Muscle of arm (tissue), 12 donors: Measurements from ENCODE around the gene IGLL5. TPM values are rescaled to one million over a fixed set of nuclear protein-coding genes. Genes with fewer than 3 reads are reported as not detected.

Experiments
- DNase-seq: peaks from one replicate; pipeline ENCODE4 v3.0.0-alpha.2; 2013
- polyA plus RNA-seq, 12 donors: library from polyadenylated mRNA; unstranded; fragments of 120-200 nt; gene quantifications; one replicate each; pipeline ENCODE4 v1.2.1, GENCODE V29; 2013; ENCODE audit not compliant: insufficient read length in 12 of 12

Gene IGLL5
- polyA plus RNA-seq, 12 donors = 0.27 to 2.6 (median 0.67) TPM; not detected in 8

DNA sequence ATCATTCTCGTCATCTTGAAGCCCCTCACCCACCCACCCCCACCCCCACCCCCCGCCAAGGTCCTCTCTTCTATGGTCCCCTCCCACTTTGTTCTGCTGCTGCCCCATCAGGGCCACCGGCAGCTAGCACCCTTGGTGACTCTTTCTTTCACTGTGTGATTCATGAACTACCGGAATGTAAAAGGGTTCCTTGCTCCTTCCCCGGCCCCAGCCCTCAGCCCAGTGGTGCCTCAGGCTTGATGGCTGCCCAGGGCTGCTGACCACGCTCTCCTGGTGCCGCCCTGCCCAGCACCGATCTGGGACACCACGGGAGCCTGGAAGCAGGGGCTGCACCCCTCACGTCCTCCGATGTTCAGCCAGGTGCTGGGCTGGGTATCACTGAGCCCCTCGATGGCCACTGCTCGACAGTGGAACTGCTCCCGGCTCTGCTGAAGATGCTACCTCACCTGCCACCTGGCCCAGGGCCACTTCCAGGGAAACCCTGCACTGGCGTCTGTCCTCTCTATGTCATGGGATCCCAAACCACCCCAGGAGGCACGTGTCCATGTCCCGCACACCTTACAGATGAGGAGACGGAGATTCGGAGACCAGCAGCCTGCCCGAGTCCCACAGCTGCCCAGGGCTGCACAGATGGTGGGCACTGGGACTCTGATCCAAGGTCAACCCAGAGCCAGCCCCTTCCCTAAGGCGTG lies 39.7 kb downstream of the IGLL5 start:
- DNase-seq = no peak

DNA sequence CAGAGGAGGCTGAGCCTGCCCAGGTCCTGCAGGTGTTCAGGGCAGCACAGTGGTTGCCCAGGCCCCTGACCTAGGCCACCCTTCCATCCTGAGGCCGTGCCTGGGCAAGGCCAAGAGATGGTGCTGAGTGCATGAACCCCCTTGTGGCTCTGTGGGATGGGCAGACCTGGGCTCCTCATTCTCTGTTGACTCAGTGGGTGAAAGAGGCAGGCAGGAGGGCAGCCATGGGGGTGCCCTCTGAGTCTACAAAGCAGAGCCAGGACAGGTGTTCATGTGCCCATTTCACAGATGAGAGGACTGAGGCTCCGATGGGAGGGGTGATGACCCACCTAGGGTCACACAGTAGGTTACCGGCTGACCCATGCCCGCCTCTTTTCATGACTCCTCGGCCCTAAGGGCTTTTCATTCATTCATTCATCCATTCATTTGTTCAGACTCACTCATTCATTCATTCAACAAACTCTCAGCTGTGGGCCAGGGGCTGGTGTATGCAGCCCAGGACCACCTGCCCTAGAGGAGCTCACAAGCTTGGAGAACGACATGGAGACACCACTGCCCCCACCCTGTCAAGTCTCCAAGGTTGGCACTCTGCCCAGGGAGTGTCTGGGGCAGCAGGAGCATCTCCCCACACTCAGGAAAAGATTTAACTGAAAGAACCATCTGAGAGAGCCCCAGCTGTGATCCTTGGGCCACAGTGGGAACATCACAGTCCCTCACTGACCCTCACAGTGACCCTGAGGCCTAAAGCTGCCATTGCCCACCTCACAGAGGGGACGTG lies 40.5 kb downstream of the IGLL5 start:
- no peak for DNase-seq

GRCh38 chr22:22928666-22929380 lies 41.2 kb downstream of the IGLL5 start:
- DNase-seq = peak; percentile 14

DNA sequence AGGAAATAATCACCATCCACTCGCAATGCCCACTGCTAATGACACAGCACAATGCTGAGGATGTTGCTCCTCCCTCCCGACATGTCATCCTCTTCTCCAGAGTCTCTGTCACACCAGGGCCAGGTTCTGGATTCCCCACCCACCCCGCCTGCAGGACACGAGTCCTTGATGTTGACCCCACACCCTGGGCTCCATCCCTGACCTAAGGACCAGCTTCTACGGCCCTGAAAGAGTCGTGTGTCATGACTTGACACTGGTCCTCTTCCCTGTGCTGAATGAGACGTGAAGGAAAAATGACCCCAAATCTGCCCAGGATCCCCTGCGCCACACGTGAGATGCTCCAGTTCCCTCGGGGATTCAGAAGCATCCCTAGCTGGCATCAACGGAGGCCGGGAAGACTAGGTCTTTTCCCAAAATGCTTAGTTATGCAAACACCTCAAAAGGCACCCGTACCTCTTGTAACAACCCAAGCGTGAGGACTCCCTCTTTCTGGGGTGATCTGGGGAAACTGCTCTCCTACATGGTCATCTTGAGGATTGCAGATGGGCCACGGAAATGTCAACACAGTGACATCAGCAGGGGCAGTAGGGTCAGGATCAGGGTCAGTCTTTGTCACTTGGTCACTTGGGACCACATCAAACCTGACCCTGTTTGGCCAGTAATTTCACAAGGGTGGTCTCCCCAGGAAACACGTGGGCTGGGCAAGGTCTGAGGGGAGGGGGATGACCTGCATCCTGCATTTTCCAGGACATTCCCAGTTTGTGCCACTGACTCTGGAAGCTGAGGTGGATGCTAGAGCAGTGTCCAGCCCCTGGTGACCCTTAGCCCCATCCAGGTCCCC lies 42.0 kb downstream of the IGLL5 start:
- no peak for DNase-seq

DNA sequence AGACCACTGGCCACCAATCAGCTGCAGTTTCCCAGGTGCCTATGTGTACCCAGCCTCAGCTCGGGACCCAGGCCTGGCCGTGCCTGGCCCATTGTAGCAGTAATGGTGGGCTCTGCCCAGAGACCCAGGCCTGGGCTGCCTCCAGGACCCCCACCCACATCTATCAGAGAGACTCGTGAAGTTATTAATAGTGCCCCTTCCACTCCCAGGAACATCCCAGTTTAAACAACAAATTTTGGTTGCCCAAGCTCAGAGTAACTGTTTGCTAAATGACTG lies 42.5 kb downstream of the IGLL5 start:
- no peak for DNase-seq

- DNase-seq = no peak
Observed at GRCh38 chr22:22930571-22931556, 43.2 kb downstream of the IGLL5 start.

DNA sequence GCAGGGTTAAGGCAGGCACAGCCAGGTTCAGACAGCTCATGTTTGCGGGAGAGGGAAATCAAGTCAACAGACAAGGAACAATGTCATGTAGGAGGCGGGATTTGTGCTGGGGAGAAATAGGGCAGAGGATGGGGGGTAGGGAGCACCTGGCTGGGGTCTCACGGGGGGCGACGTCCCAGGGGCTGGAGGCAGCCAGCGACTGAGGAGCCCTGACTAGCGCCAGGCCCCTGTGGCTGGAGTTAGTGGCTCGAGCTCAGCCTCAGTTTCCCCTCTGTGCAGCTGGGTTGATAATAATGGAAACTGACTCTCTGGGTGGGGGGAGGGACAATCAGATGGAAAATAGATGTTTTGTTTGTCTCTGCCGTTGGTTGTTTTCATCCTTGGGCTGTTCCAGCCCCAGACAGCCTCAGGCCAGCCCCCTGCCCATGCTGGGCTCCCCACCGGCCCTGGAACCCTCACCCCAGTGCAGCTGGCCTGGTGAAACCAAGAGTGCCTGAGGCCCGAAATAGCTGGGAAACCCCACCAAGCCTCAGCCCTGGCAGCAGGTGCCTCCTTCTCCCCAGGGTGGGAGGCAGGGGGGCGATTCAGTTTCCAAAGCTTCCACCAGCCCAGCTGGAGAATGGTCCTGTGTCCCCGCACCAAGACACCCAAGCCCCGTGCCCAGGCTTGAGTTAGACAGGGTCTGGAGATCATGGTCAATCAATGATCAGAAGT lies 44.1 kb downstream of the IGLL5 start:
- DNase-seq = no peak

- no peak for DNase-seq
Observed at GRCh38 chr22:22932512-22932941, 44.9 kb downstream of the IGLL5 start.

GRCh38 chr22:22933100-22933806 lies 45.6 kb downstream of the IGLL5 start:
- no peak for DNase-seq

DNA sequence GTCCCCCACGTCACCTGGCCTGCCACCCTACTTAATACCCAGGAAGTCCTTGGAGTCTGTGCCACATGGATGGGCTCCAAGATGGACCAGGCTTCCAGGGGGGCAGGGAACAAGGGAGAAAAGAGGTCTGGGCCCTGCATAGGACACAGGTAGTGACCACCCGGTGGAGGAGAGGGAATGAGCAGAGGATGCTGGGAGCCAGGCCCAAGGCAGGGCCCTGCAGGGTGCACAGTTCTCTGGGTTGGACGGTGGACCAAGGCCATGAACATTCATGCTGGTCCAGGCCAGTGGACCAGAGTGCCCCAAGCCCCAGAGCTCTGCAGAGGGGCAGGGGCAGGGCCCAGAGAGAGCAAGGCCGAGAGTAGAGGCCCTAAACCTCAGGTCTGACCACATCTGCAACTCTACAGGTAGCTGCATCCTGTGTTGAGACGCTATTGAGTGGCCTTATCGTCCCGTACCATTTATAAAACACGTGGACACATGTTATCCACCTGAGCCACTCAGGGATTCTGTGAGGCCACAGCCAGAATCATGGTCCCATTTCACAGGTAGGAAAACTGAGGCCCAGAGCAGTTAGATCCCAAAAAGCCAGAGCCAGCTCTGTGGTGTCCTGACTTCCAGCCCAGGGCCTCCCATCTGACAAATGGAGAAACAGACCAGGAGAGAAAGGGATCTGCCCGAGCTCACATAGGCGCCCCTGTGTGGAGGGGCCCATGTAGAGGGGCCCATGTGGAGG lies 46.4 kb downstream of the IGLL5 start:
- DNase-seq = no peak

DNA sequence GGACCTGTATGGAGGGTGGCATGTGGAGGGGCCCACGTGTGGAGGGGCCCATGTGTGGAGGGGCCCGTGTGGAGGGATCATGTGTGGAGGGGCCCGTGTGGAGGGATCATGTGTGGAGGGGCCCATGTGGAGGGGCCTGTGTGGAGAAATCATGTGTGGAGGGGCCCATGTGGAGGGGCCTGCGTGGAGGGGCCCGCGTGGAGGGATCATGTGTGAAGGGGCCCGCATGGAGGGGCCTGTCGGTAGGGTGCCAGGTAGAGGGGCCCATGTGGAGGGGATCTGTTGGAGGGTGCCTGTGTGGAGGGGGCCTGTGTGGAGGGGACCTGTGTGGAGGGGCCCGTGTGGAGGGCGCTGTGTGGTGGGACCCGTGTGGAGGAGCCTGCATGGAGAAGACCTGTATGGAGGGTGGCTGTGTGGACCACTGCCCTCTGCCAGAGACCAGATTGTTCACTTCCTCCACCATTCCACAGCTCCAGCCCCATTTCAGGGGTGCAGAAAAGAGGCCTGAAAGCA lies 47.0 kb downstream of the IGLL5 start:
- no peak for DNase-seq

DNA sequence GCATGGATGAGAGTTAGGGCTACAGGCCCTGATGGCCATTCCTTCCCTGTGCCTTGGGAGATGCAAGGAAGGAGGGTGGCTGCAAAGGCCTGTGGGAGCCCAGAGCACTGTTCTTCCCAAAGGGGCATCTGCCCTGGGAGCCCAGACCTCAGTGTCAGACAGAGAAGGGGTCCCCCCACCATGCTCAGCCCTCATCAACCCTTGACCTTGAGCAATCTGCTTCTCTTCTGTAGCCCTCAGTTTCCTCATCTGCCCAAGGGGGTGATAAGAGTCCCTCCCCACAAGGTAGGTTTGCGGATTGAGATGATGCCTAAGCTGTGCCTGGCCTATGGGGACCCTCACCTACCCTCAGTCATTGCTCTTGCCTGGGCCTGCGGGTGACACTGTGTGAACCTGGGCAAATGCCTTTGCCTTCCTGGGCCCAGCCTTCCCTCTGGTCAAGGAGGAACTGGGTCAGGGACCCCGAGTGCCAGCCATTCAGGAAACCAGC lies 47.5 kb downstream of the IGLL5 start:
- no peak for DNase-seq

DNA sequence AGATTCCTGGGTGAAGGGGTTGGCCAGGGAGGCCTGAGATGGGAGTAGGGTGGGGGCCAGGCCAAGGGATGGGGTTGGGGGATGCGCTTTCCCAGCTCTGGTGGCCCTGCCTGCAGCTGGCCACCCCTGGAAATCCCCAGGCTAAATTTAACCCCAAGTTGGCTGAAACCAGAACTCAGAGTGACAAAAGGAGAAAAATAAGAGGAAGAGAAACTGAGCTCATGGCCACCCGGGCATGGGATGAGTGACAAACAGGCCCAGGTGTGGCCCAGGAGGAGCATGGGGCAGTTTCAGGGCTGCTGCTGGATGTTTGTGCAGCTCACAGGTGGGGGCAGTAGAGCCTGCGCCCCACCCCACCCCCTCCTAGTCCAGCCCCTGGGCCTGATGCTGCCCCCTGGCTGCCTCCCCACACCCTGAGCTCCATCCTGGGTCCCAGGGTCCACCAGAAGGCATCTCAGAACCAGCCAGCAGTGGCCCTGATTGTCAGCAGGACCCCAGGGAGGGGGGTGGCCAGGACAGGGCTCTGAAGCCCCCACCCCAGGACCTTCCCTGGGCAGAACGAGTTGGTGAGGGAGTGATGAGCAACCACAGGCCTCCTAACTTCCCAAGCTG lies 48.0 kb downstream of the IGLL5 start:
- DNase-seq = no peak

DNA sequence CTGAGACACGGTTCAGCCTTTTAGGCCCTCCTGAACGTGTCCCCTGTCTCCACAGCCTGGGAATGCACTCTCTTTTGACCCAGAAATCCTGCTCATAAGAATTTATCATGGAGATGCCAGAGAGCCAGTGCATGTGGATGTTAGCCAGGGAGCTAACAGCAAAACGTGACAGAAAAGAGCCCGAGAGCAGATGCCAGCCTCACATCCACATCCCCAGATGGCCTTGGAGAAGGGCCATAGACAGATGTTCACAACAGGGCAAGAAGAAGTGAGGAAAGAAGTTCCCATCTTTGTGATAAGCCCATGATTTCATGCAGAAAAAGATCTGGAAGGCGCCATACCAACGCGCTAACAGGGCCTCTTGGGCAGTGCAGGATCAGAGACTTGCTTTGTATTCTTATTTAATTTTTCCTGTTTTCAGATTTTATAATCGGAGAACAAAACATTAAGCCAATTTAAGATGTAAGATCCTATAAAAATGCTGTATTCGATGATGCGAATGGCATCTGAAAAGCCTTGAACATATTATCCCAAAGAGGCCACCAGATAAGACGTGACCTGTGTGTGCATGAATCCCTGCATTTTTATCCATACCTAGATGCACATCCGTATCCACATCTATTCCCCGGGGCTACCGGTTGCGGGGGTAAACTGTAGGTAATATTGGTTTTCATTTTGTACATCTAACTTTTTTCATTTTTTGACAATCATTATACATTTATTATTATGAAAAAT lies 48.7 kb downstream of the IGLL5 start:
- peak; percentile 24 for DNase-seq

- DNase-seq = no peak
Observed at GRCh38 chr22:22936915-22937656, 49.5 kb downstream of the IGLL5 start.

- no peak for DNase-seq
Observed at GRCh38 chr22:22937894-22938480, 50.4 kb downstream of the IGLL5 start.
